Measurements from ENCODE around the gene SPPL3.

DNA sequence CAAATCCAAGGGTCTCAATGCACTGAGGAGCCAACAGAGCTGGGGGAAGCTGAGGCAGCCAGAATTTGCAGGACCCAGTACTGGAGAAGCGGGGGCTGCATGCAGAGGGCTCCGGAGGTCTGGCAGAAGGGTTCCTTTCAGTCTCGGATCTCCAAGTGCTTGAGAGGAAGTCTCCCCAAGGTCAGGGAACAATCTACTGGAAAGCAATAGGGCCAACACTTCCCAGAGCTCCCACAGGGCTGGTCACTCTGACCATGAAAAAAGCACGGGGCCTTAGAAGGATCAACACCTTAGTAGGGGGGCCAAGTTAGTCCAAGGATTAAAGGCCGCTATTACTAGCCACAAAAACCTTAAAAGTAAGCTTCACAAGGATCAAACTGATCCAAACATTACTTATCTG lies 31.7 kb downstream of the SPPL3 start:
- no peak for TF ChIP-seq CTCF (IDR thresholded peaks at IDR 0.05; ENCODE audit: low read depth, low read length, poor library complexity, severe bottlenecking)
- TF ChIP-seq EZH2phosphoT487 (IDR thresholded peaks at IDR 0.05; ENCODE audit: borderline replicate concordance, low read length): no peak
